ENCODE data around the gene ZXDC.

The ZXDC gene

GRCh38 chr3:126417515-126417914 is 58.2 kb downstream of the ZXDC start:
- DNase-seq (ENCODE audit: low spot score): no peak

- DNase-seq (ENCODE audit: low spot score): no peak
Measured at GRCh38 chr3:126416943-126417342, 58.7 kb downstream of the ZXDC start.

- DNase-seq (ENCODE audit: low spot score): no peak
Measured at GRCh38 chr3:126415661-126416591, 59.8 kb downstream of the ZXDC start.

- DNase-seq (ENCODE audit: low spot score): no peak
Measured at GRCh38 chr3:126414961-126415660, 60.6 kb downstream of the ZXDC start.

GRCh38 chr3:126414406-126414805 is 61.3 kb downstream of the ZXDC start:
- no peak for DNase-seq (ENCODE audit: low spot score)

GRCh38 chr3:126413693-126414080 is 62.0 kb downstream of the ZXDC start:
- no peak for DNase-seq (ENCODE audit: low spot score)

- no peak for DNase-seq (ENCODE audit: low spot score)
Measured at GRCh38 chr3:126412841-126413692, 62.6 kb downstream of the ZXDC start.

GRCh38 chr3:126408099-126408498 is 67.6 kb downstream of the ZXDC start:
- no peak for DNase-seq (ENCODE audit: low spot score)

GRCh38 chr3:126407412-126408044 is 68.2 kb downstream of the ZXDC start:
- no peak for DNase-seq (ENCODE audit: low spot score)

- no peak for DNase-seq (ENCODE audit: low spot score)
Measured at GRCh38 chr3:126406389-126407296, 69.0 kb downstream of the ZXDC start.

GRCh38 chr3:126402666-126403302 is 72.9 kb downstream of the ZXDC start:
- DNase-seq (ENCODE audit: low spot score): no peak

GRCh38 chr3:126402178-126402577 is 73.5 kb downstream of the ZXDC start:
- no peak for DNase-seq (ENCODE audit: low spot score)

- no peak for DNase-seq (ENCODE audit: low spot score)
Measured at GRCh38 chr3:126401611-126402160, 74.0 kb downstream of the ZXDC start.

- DNase-seq (ENCODE audit: low spot score): no peak
Measured at GRCh38 chr3:126399756-126400155, 75.9 kb downstream of the ZXDC start.

GRCh38 chr3:126399351-126399735 is 76.3 kb downstream of the ZXDC start:
- no peak for DNase-seq (ENCODE audit: low spot score)

GRCh38 chr3:126398423-126399350 is 77.0 kb downstream of the ZXDC start:
- DNase-seq (ENCODE audit: low spot score): no peak

GRCh38 chr3:126397610-126398422 is 77.9 kb downstream of the ZXDC start:
- DNase-seq (ENCODE audit: low spot score): no peak

- DNase-seq (ENCODE audit: low spot score): peak; percentile 3
Measured at GRCh38 chr3:126396536-126396935, 79.2 kb downstream of the ZXDC start.

Measured in LoVo (cell line).